HepG2 (cell line): ENCODE measurements around the gene ONECUT1. TPM values are rescaled to one million over a fixed set of nuclear protein-coding genes. Genes with fewer than 3 reads are reported as not detected.
A peak's percentile ranks its signal among the peaks of the same experiment; 100 is the strongest.

ENCODE experiments used
- CC2D1A ChIP-seq: sonication (generic); formaldehyde crosslinking; IDR thresholded peaks from 2 replicates; pipeline ENCODE4 v1.8.1; 2023; ENCODE audit warnings: mild to moderate bottlenecking, missing genetic modification reagents
- CREBL2 ChIP-seq: sonication (generic); formaldehyde crosslinking; IDR thresholded peaks from 2 replicates; pipeline ENCODE4 v1.8.1; 2023; ENCODE audit warnings: missing genetic modification reagents, mild to moderate bottlenecking, borderline replicate concordance
- ERF ChIP-seq: IDR thresholded peaks from 2 replicates; pipeline ENCODE4 v1.6.1; 2018; ENCODE audit warnings: missing biosample characterization, missing genetic modification reagents
- HOXA3 ChIP-seq: sonication (generic); formaldehyde crosslinking; IDR thresholded peaks from 2 replicates; pipeline ENCODE4 v1.5.0; 2020; ENCODE audit warnings: missing genetic modification reagents
- NFAT5 ChIP-seq: sonication (generic); formaldehyde crosslinking; IDR thresholded peaks from 2 replicates; pipeline ENCODE4 v1.4.0; 2020; ENCODE audit warnings: missing genetic modification reagents
- NFATC3 ChIP-seq: sonication (generic); formaldehyde crosslinking; IDR thresholded peaks from 2 replicates; pipeline ENCODE4 v1.5.1; 2020; ENCODE audit warnings: mild to moderate bottlenecking, missing genetic modification reagents
- PAWR ChIP-seq: sonication (generic); formaldehyde crosslinking; IDR thresholded peaks from 2 replicates; pipeline ENCODE4 v1.4.0; 2020; ENCODE audit warnings: missing genetic modification reagents, mild to moderate bottlenecking, borderline replicate concordance
- SP140L ChIP-seq: sonication (generic); formaldehyde crosslinking; IDR thresholded peaks from 2 replicates; pipeline ENCODE4 v1.4.0; 2020; ENCODE audit warnings: missing genetic modification reagents, borderline replicate concordance
- STAT5B ChIP-seq: sonication (generic); formaldehyde crosslinking; IDR thresholded peaks from 2 replicates; pipeline ENCODE4 v1.4.0; 2020; ENCODE audit warnings: missing genetic modification reagents
- TBX2 ChIP-seq: sonication (generic); formaldehyde crosslinking; IDR thresholded peaks from 2 replicates; pipeline ENCODE4 v1.5.0; 2020; ENCODE audit warnings: missing genetic modification reagents, mild to moderate bottlenecking, borderline replicate concordance
- TIGD3 ChIP-seq: sonication (generic); formaldehyde crosslinking; IDR thresholded peaks from 2 replicates; pipeline ENCODE4 v1.5.1; 2020; ENCODE audit warnings: mild to moderate bottlenecking, missing genetic modification reagents, borderline replicate concordance
- ZBTB4 ChIP-seq: sonication (generic); formaldehyde crosslinking; IDR thresholded peaks from 2 replicates; pipeline ENCODE4 v1.4.0; 2020; ENCODE audit warnings: missing genetic modification reagents, mild to moderate bottlenecking, borderline replicate concordance
- ZBTB46 ChIP-seq: sonication (generic); formaldehyde crosslinking; IDR thresholded peaks from 2 replicates; pipeline ENCODE4 v1.4.0; 2020; ENCODE audit warnings: mild to moderate bottlenecking, missing genetic modification reagents, borderline replicate concordance
- ZNF34 ChIP-seq: sonication (generic); formaldehyde crosslinking; IDR thresholded peaks from 2 replicates; pipeline ENCODE4 v1.4.0; 2020; ENCODE audit warnings: mild to moderate bottlenecking, missing genetic modification reagents, borderline replicate concordance
- ZNF619 ChIP-seq: sonication (generic); formaldehyde crosslinking; IDR thresholded peaks from 2 replicates; pipeline ENCODE4 v1.4.0; 2020; ENCODE audit warnings: mild to moderate bottlenecking, missing genetic modification reagents
- ZNF629 ChIP-seq: sonication (generic); formaldehyde crosslinking; conservative IDR thresholded peaks from 2 replicates; pipeline ENCODE4 v1.5.0; 2020; ENCODE audit warnings: missing genetic modification reagents
- ZNF674 ChIP-seq: sonication (generic); formaldehyde crosslinking; IDR thresholded peaks from 2 replicates; pipeline ENCODE4 v1.5.0; 2020; ENCODE audit warnings: low read depth, mild to moderate bottlenecking, missing genetic modification reagents
- ZNF839 ChIP-seq: sonication (generic); formaldehyde crosslinking; IDR thresholded peaks from 2 replicates; pipeline ENCODE4 v1.4.0; 2020; ENCODE audit warnings: missing genetic modification reagents, mild to moderate bottlenecking, borderline replicate concordance
- polyA plus RNA-seq, 8 experiments: library from polyadenylated mRNA; depleted of rRNA in 3 of 8; stranded (reverse) in 7 of 8; unstranded in 1 of 8; fragments of >200 nt; fragmentation: Illumina TruSeq in 4 of 8; extraction: Trizol in 4 of 8; gene quantifications; 2 replicates each; pipeline versions ENCODE4 v1.2.1 to v1.2.3, GENCODE V29; 2011 to 2016; ENCODE audit warnings: low read depth in 4 of 8, missing spikeins in 1 of 8, mixed read lengths in 1 of 8; ENCODE audit not compliant: insufficient read depth in 1 of 8
- total RNA-seq, 5 experiments: library from RNA; depleted of rRNA; stranded (reverse); fragments of >200 nt; fragmentation: Illumina TruSeq; extraction: Trizol; gene quantifications; 2 replicates each; pipeline ENCODE4 v1.2.3, GENCODE V29; 2016; ENCODE audit warnings: low read depth in 1 of 5

Gene ONECUT1
- total and polyA plus RNA-seq, 2 of the 13 experiments (the other 11 are each of a cell fraction or from before 2014, with no cell fraction given) = 3.5 to 9.1 TPM

GRCh38 chr15:52790169-52790708 lies at the start of gene ONECUT1 (continued):
- TF ChIP-seq NFAT5 (peak; percentile 85), ZNF619 (CRISPR knock-in tag) (no peak), CC2D1A (no peak), ZNF674 (no peak), HOXA3 (CRISPR knock-in tag) (peak; percentile 49; the same call in 1 of the 2 replicates), CREBL2 (no peak), TIGD3 (CRISPR knock-in tag) (no peak), ERF (CRISPR knock-in tag) (peak; percentile 64; the same call in 1 of the 2 replicates), ZNF839 (CRISPR knock-in tag) (no peak), NFATC3 (0 out of 2 replicates have a peak, but pooled peaks have one; percentile 55), TBX2 (peak; percentile 43; the same call in 1 of the 2 replicates), ZBTB46 (CRISPR knock-in tag) (no peak), ZNF34 (no peak), ZBTB4 (CRISPR knock-in tag) (no peak), SP140L (CRISPR knock-in tag) (no peak), ZNF629 (CRISPR knock-in tag) (no peak), PAWR (CRISPR knock-in tag) (no peak), STAT5B (CRISPR knock-in tag) (no peak)
